Cardiac muscle cell (in vitro differentiated cells and primary cell): ENCODE data around the gene P2RX7. TPM values are rescaled to one million over a fixed set of nuclear protein-coding genes. Genes with fewer than 3 reads are reported as not detected.

Experiments used
- DNase-seq, 2 donors: peaks; one replicate each; pipeline versions ENCODE4 v3.0.0 to v3.0.0-alpha.2; 2010 to 2017; ENCODE audit warnings: low read depth in 1 of 2, low spot score in 1 of 2
- H3K27ac ChIP-seq: fragments of 200-600 bp; sonication (generic); 2 replicates; pipeline ENCODE4 v1.5.1; 2016
- H3K27me3 ChIP-seq: fragments of 200-600 bp; sonication (generic); 2 replicates; pipeline ENCODE4 v1.6.0; 2016; ENCODE audit warnings: control low read depth
- H3K36me3 ChIP-seq: fragments of 200-600 bp; sonication (generic); 2 replicates; pipeline ENCODE4 v1.5.1; 2016; ENCODE audit warnings: control low read depth
- H3K4me1 ChIP-seq: fragments of 200-600 bp; sonication (generic); 2 replicates; pipeline ENCODE4 v1.8.1; 2017; ENCODE audit warnings: low read depth, mild to moderate bottlenecking, mixed run types
- H3K4me3 ChIP-seq: fragments of 200-600 bp; sonication (generic); 2 replicates; pipeline ENCODE4 v1.5.1; 2016; ENCODE audit warnings: mild to moderate bottlenecking
- H3K9me3 ChIP-seq: fragments of 200-600 bp; sonication (generic); 2 replicates; pipeline ENCODE4 v1.5.1; 2017; ENCODE audit warnings: low read depth, mild to moderate bottlenecking, control low read depth
- CTCF ChIP-seq: IDR thresholded peaks from 2 replicates; pipeline ENCODE4 v1.5.1; 2012; ENCODE audit warnings: low read depth, mild to moderate bottlenecking, low read length
- polyA plus RNA-seq: library from polyadenylated mRNA; unstranded; fragments of >200 nt; fragmentation: Nextera tagmentation; extraction: Ambion mirVana; gene quantifications from 2 replicates; pipeline ENCODE4 v1.2.1, GENCODE V29; 2016
- total RNA-seq: library from RNA; depleted of rRNA; stranded (reverse); fragments of >200 nt; gene quantifications from 2 replicates; pipeline ENCODE4 v1.2.3, GENCODE V29; 2016

Gene P2RX7
- total and polyA plus RNA-seq, 2 experiments from 2014 or later, result 0.03 to 0.65 TPM

GRCh38 chr12:121216102-121216501 is 83.4 kb downstream of the P2RX7 start:
- DNase-seq, result no peak
- H3K4me1 ChIP-seq, result peaks cover 5% of the 10 kb centered on the region
- H3K36me3 ChIP-seq, result no peaks in the 10 kb centered on the region
- no peak overlapping the region for H3K27ac ChIP-seq
- H3K4me3 ChIP-seq, result no peak overlapping the region
- TF ChIP-seq CTCF, result no peak
- H3K27me3 ChIP-seq, result no peaks in the 10 kb centered on the region
- no peaks in the 10 kb centered on the region for H3K9me3 ChIP-seq

- H3K4me3 ChIP-seq, result no peak overlapping the region
- no peaks in the 10 kb centered on the region for H3K36me3 ChIP-seq
- no peak for DNase-seq
- TF ChIP-seq CTCF, result no peak
- peaks cover 5% of the 10 kb centered on the region for H3K4me1 ChIP-seq
- no peaks in the 10 kb centered on the region for H3K27me3 ChIP-seq
- no peaks in the 10 kb centered on the region for H3K9me3 ChIP-seq
- no peak overlapping the region for H3K27ac ChIP-seq
Measured at GRCh38 chr12:121217063-121217462, 84.4 kb downstream of the P2RX7 start.

- Histone ChIP-seq H3K4me3 (no peak overlapping the region), H3K27ac (no peak overlapping the region), H3K4me1 (peaks cover 5% of the 10 kb centered on the region), H3K27me3 (no peaks in the 10 kb centered on the region), H3K36me3 (no peaks in the 10 kb centered on the region), H3K9me3 (no peaks in the 10 kb centered on the region)
- no peak for TF ChIP-seq CTCF
- no peak for DNase-seq
Measured at GRCh38 chr12:121217761-121218160, 85.1 kb downstream of the P2RX7 start.

- no peak for TF ChIP-seq CTCF
- Histone ChIP-seq H3K9me3 (no peaks in the 10 kb centered on the region), H3K4me3 (no peak overlapping the region), H3K27ac (no peak overlapping the region), H3K4me1 (peaks cover 5% of the 10 kb centered on the region), H3K27me3 (no peaks in the 10 kb centered on the region), H3K36me3 (no peaks in the 10 kb centered on the region)
- no peak for DNase-seq
Measured at GRCh38 chr12:121218588-121219352, 86.1 kb downstream of the P2RX7 start.

GRCh38 chr12:121219353-121219986 is 86.8 kb downstream of the P2RX7 start:
- DNase-seq, result no peak
- Histone ChIP-seq H3K27ac (no peak overlapping the region), H3K9me3 (no peaks in the 10 kb centered on the region), H3K4me3 (no peak overlapping the region), H3K36me3 (no peaks in the 10 kb centered on the region), H3K4me1 (peaks cover 5% of the 10 kb centered on the region), H3K27me3 (no peaks in the 10 kb centered on the region)
- TF ChIP-seq CTCF, result no peak
